ENCODE results near the gene CEMP1. TPM values are rescaled to one million over a fixed set of nuclear protein-coding genes. Genes with fewer than 3 reads are reported as not detected.
"Not testable (repeated sequence)": the region's sequence is repeated elsewhere in the genome, so short reads cannot be mapped to it uniquely, and the experiment has no call there.

Gene CEMP1
- total and polyA plus RNA-seq, 4 experiments from 2014 or later = 1.7 to 5.0 (median 2.4) TPM

GRCh38 chr16:2567506-2567905 lies 36.3 kb upstream of the CEMP1 start:
- H3K4me1 ChIP-seq (ENCODE audit: insufficient read depth, low read length); POLR2A ChIA-PET (ENCODE audit: partially characterized antibody); H3K27me3 ChIP-seq (ENCODE audit: insufficient read depth, low read length); H3K4me1 Mint-ChIP-seq; H3K4me3 ChIP-seq (ENCODE audit: low read length in 2 of 2); H3K4me3 Mint-ChIP-seq; intact Hi-C loops (cut with micrococcal nuclease); H3K36me3 Mint-ChIP-seq; H3K9me3 Mint-ChIP-seq; H3K27me3 Mint-ChIP-seq; H3K9me3 ChIP-seq (ENCODE audit: control insufficient read depth in 1 of 2, low read length in 2 of 2); CTCF ChIA-PET (ENCODE audit: partially characterized antibody); H3K27ac Mint-ChIP-seq; DNase-seq; H3K36me3 ChIP-seq (ENCODE audit: insufficient read depth, low read length); H3K27ac ChIP-seq (ENCODE audit: low read depth, low read length): not testable (repeated sequence)

- H3K4me1 ChIP-seq (ENCODE audit: insufficient read depth, low read length); POLR2A ChIA-PET (ENCODE audit: partially characterized antibody); intact Hi-C loops (cut with micrococcal nuclease); H3K27me3 ChIP-seq (ENCODE audit: insufficient read depth, low read length); H3K4me3 Mint-ChIP-seq; H3K27ac Mint-ChIP-seq; H3K27me3 Mint-ChIP-seq; H3K4me3 ChIP-seq (ENCODE audit: low read length in 2 of 2); CTCF ChIA-PET (ENCODE audit: partially characterized antibody); H3K36me3 ChIP-seq (ENCODE audit: insufficient read depth, low read length); H3K9me3 Mint-ChIP-seq; H3K27ac ChIP-seq (ENCODE audit: low read depth, low read length); H3K9me3 ChIP-seq (ENCODE audit: control insufficient read depth in 1 of 2, low read length in 2 of 2); H3K36me3 Mint-ChIP-seq; H3K4me1 Mint-ChIP-seq: not testable (repeated sequence)
- DNase-seq = peak; percentile 58 to 67 (median 59)
Measured at GRCh38 chr16:2560798-2561133, 29.6 kb upstream of the CEMP1 start.

GRCh38 chr16:2560131-2560797 lies 29.1 kb upstream of the CEMP1 start:
- intact Hi-C loops (cut with micrococcal nuclease); H3K4me1 Mint-ChIP-seq; H3K9me3 ChIP-seq (ENCODE audit: control insufficient read depth in 1 of 2, low read length in 2 of 2); H3K36me3 ChIP-seq (ENCODE audit: insufficient read depth, low read length); H3K4me3 ChIP-seq (ENCODE audit: low read length in 2 of 2); H3K27me3 Mint-ChIP-seq; H3K27me3 ChIP-seq (ENCODE audit: insufficient read depth, low read length); H3K4me3 Mint-ChIP-seq; H3K27ac Mint-ChIP-seq; H3K36me3 Mint-ChIP-seq; DNase-seq; POLR2A ChIA-PET (ENCODE audit: partially characterized antibody); H3K4me1 ChIP-seq (ENCODE audit: insufficient read depth, low read length); H3K27ac ChIP-seq (ENCODE audit: low read depth, low read length); H3K9me3 Mint-ChIP-seq; CTCF ChIA-PET (ENCODE audit: partially characterized antibody): not testable (repeated sequence)

- H3K9me3 ChIP-seq (ENCODE audit: control insufficient read depth in 1 of 2, low read length in 2 of 2); H3K27me3 Mint-ChIP-seq; H3K27ac ChIP-seq (ENCODE audit: low read depth, low read length); H3K4me1 ChIP-seq (ENCODE audit: insufficient read depth, low read length); H3K9me3 Mint-ChIP-seq; POLR2A ChIA-PET (ENCODE audit: partially characterized antibody); CTCF ChIA-PET (ENCODE audit: partially characterized antibody); H3K4me3 ChIP-seq (ENCODE audit: low read length in 2 of 2); intact Hi-C loops (cut with micrococcal nuclease); DNase-seq; H3K4me1 Mint-ChIP-seq; H3K36me3 Mint-ChIP-seq; H3K36me3 ChIP-seq (ENCODE audit: insufficient read depth, low read length); H3K27ac Mint-ChIP-seq; H3K27me3 ChIP-seq (ENCODE audit: insufficient read depth, low read length); H3K4me3 Mint-ChIP-seq: not testable (repeated sequence)
Measured at GRCh38 chr16:2557150-2557549, 25.9 kb upstream of the CEMP1 start.

- H3K4me3 Mint-ChIP-seq; H3K27me3 Mint-ChIP-seq; H3K4me3 ChIP-seq (ENCODE audit: low read length in 2 of 2); DNase-seq; H3K27ac ChIP-seq (ENCODE audit: low read depth, low read length); H3K36me3 ChIP-seq (ENCODE audit: insufficient read depth, low read length); H3K4me1 Mint-ChIP-seq; H3K9me3 Mint-ChIP-seq; H3K9me3 ChIP-seq (ENCODE audit: control insufficient read depth in 1 of 2, low read length in 2 of 2); H3K27me3 ChIP-seq (ENCODE audit: insufficient read depth, low read length); H3K27ac Mint-ChIP-seq; H3K36me3 Mint-ChIP-seq; intact Hi-C loops (cut with micrococcal nuclease); POLR2A ChIA-PET (ENCODE audit: partially characterized antibody); CTCF ChIA-PET (ENCODE audit: partially characterized antibody); H3K4me1 ChIP-seq (ENCODE audit: insufficient read depth, low read length): not testable (repeated sequence)
Measured at GRCh38 chr16:2554709-2555425, 23.7 kb upstream of the CEMP1 start.

- H3K4me1 Mint-ChIP-seq; H3K9me3 Mint-ChIP-seq; H3K36me3 ChIP-seq (ENCODE audit: insufficient read depth, low read length); H3K27me3 ChIP-seq (ENCODE audit: insufficient read depth, low read length); intact Hi-C loops (cut with micrococcal nuclease); DNase-seq; H3K4me3 Mint-ChIP-seq; POLR2A ChIA-PET (ENCODE audit: partially characterized antibody); H3K27ac ChIP-seq (ENCODE audit: low read depth, low read length); H3K27me3 Mint-ChIP-seq; H3K4me3 ChIP-seq (ENCODE audit: low read length in 2 of 2); H3K36me3 Mint-ChIP-seq; H3K27ac Mint-ChIP-seq; H3K9me3 ChIP-seq (ENCODE audit: control insufficient read depth in 1 of 2, low read length in 2 of 2); H3K4me1 ChIP-seq (ENCODE audit: insufficient read depth, low read length): not testable (repeated sequence)
- CTCF ChIA-PET (ENCODE audit: partially characterized antibody) = interaction anchor here (0.7 kb wide), 1 partner anchor 548 kb away, joined by 4 read pairs; no protein-coding TSS in a partner anchor
Measured at GRCh38 chr16:2551420-2551889, 20.2 kb upstream of the CEMP1 start.

GRCh38 chr16:2550283-2550878 lies 19.2 kb upstream of the CEMP1 start:
- H3K27ac ChIP-seq (ENCODE audit: low read depth, low read length); intact Hi-C loops (cut with micrococcal nuclease); H3K27me3 ChIP-seq (ENCODE audit: insufficient read depth, low read length); H3K4me3 ChIP-seq (ENCODE audit: low read length in 2 of 2); H3K9me3 ChIP-seq (ENCODE audit: control insufficient read depth in 1 of 2, low read length in 2 of 2); H3K4me3 Mint-ChIP-seq; H3K36me3 ChIP-seq (ENCODE audit: insufficient read depth, low read length); H3K27ac Mint-ChIP-seq; H3K27me3 Mint-ChIP-seq; H3K9me3 Mint-ChIP-seq; DNase-seq; H3K4me1 ChIP-seq (ENCODE audit: insufficient read depth, low read length); H3K36me3 Mint-ChIP-seq; POLR2A ChIA-PET (ENCODE audit: partially characterized antibody); H3K4me1 Mint-ChIP-seq; CTCF ChIA-PET (ENCODE audit: partially characterized antibody): not testable (repeated sequence)

Measured in CD4-positive, alpha-beta memory T cell (primary cell).